NCI-H524 treated with DMSO at 0.1 percent for 48 hours (cell line): ENCODE measurements around the gene TBX5.

ENCODE experiments used
- DNase-seq: peaks from one replicate; lab custom pipeline; 2025; lab: John Stamatoyannopoulos, UW

TBX5 gene

DNA sequence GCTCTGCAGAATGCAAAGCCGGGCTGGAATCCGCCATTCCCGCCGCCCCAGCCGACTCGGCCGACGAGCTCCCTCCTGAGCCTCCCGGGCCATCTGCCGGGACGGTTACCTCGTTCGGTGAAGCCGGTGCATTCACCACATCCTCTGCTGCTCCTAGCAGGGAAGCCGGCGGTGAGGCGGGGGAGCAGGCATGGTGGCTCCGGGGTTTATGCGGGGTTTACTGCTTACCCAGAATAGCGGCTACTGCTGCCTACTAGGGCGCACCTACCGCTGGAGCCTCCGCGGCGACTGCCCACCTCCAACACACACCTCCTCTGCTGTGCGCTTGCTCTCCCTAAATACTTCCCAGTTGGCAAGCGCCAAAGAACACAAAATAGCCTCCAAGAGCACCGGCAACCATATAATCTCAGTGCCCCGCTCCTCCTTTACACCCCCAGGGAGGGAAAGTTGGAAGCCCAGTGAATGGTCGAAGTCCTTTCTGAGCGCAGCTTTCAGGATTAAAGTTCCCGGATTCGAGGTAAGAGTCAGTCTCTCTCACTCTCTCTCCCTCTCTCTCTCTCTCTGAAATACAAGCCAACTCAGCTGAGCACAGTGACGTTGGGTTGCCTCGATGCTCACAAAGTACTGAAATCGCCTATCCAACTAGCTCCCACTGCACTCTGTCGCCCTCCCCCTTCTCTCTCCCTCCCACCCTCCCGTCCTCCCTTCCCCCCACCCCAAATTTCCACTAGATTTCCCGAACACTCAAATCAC lies at the start of gene TBX5:
Gene TBX5, minus strand, starts transcription at position 626 of the 753 bp plus-strand sequence. CDS start 2,246 bp downstream, outside the sequence.
- no peak for DNase-seq

DNA sequence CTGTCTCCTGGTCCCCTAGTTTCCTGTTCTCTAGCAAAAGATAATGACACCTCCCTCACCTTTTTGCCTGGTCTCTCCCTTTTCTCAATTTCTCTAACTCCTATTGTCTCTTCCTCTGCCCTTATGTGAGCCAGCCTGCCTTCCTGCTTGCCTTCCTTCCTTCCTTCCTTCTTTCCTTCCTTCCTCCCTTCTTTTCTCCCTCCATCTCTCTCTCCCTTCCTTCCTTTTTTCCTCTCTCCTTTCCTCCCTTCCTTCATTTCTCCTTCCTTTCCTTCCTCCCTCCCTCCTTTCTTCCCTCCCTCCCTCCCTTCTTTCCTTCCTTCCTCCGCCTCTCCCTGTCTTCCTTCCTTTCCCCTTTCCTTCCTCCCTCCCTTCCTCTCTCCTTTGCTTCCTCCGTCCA lies 45.7 kb upstream of the TBX5 start:
- no peak for DNase-seq

DNA sequence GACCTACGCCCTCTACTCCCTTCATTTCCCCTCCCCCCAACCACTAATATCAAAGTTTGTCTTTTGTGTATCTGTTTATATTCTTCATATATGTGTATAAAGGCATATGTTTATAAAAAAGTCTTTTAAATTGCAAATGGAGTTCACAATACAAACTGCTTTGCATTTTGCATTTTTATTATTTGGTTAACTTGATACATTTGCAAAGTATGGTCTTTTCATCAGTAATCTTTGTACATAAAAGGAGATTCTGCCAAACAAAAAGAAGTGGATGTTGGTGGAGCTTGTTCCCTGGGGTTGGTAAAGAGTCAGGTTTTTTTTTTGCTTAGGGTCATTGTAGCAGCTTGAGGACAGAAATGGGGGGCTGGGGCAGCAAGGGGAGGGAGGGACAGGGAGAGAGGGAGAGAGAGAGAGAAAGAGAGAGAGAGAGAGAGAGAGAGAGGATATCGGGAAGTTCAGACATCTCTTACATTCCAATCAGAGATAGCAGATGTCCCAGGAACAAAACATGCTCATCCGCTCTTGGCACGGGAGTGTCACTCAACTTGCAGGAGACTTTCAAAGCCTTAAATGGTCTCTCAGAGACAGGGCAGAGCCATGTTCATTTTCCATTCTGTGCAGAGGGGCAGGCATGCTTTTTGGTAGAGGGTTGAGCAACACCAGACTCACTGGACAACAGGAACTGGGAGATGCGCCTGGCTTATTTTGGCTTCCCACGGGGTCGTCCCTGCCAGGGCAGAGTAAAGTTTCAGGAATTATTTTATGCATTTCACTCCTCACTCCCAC lies 44.8 kb upstream of the TBX5 start:
- no peak for DNase-seq

DNA sequence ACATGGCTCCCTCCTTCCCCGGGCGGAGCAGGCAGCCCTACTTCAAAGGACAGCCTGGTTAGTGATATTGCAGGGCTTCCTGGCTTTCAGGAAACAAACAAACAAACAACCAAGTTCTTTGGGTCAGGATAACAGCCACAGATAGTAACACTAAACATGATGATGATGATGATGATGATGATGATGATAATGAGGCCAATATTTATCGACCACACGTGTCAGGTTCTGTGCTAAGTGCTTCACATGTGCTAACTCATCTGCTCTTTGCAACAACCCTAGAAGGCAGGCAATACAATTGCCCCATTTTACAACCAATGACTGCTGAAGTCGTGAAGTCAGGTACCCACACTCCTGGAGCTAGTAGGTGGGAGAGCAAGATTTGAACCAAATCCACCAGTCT lies 44.1 kb upstream of the TBX5 start:
- DNase-seq = no peak

DNA sequence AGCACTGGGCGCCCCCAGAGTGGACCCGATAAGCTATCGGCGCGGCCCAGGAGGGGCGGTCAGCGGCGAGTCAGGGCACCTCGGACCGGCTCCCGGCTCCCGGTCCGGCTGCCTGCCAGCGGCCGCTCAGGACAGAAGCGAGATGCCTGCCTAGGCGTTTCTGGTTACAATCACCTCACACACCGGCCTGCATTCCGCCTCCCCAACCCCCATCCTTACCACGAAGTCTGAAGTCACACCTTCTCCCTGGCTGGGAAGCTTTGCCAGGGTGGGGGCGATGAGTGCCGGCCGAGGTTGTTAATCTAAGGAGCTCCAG lies 42.6 kb upstream of the TBX5 start:
- no peak for DNase-seq

DNA sequence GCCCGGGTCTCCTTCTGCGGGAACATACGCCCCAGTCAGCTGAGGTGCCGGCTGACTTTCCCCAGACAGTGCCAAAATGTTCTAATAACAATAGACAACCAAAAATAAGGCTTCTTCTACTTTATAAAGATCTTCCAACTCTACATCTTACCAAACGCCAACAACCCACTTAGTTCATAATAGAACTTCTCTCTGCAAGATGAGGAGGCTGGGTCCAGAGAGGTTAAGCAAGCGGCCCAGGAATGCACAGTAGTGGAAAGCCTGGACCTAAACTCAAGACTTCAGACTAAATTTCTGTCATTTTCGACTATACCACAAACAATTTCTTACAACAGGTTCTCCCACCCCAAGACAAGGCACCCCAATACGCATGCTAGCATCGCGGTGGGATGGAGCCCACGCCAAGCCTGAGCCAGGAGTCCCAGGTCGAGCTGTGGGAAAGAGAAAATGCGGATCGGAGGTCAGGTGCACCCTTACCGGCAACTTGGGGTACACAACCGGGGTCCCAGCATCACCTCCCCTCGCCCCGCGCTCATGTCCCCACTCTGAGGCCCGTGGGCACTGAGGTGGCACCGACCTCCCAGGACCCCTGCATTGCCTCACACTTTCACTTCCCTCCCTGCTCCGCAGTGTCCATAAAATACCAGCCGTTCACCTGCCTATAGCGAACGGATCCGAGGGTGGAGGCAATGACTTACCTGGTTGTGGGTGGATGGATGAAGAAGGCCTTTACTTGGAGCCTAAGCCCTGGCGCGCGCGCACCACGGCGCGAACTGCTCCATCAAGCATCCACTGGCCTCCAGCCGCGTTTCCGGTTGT lies 42.1 kb upstream of the TBX5 start:
- no peak for DNase-seq

DNA sequence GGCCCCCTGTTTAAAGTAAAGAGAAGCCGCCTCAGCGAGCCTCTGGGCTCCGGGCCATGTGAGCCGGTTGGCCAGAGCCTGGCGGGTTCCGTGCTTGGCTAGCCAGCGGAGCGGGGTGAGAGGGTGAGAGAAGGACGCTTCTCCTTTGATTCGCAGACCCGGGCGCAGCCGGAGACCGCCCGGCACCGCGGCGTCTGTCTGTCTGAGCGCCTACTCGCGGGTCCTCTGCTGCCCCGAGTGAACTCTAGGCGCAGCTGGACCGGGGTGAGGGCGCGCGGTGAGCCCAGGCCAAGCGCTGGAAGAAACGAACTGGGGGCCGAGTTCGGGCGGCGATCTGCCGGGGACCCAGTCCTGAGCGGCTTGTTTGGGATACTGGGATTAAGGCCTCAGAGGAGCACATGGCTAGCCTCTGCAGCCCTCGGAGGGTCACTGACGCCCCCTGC lies 41.4 kb upstream of the TBX5 start:
- DNase-seq = no peak

DNA sequence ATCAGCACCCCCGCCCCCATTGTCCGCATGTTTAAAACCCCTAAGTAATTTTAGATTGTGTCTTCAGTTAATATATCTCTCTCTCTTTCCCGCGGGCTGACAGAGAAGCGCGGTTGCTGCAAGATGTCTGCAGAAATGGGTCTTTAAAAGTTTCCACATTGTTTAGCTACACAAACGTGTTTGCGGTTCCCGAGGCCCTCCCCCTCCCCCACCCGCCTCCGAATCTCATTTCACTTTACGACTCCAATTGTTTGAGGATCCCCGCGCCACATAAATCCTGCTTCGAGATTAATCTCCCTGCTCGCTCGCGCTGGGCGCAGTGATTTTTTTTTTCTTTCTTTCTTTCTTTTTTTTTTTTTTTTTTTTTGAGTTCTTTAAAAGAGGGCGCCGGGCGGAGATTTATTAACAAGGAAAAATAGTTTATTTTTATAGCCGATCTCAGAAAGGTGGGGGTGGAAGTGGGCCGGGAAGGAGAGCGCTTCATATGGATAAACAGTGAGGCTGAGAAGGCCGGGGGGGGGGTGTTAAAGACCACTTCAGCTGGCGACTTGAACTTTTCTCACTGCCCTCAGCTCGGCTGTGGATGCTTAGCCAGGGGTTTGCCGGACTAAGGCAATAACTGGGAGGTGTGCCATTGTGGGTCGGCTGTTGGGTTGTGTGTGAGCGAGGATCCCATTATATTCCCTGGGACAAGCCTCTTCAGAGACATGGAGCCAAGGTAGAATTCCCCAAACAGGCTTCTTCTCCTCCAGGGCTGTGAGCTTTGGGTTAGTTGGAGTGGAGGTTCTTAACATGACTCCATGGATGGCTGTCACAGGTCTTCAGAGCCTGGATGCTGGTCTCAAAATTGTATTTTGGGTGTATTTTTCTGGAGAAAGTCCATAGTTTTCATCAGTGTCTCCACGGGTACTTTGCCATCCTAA lies 39.7 kb upstream of the TBX5 start:
- no peak for DNase-seq

DNA sequence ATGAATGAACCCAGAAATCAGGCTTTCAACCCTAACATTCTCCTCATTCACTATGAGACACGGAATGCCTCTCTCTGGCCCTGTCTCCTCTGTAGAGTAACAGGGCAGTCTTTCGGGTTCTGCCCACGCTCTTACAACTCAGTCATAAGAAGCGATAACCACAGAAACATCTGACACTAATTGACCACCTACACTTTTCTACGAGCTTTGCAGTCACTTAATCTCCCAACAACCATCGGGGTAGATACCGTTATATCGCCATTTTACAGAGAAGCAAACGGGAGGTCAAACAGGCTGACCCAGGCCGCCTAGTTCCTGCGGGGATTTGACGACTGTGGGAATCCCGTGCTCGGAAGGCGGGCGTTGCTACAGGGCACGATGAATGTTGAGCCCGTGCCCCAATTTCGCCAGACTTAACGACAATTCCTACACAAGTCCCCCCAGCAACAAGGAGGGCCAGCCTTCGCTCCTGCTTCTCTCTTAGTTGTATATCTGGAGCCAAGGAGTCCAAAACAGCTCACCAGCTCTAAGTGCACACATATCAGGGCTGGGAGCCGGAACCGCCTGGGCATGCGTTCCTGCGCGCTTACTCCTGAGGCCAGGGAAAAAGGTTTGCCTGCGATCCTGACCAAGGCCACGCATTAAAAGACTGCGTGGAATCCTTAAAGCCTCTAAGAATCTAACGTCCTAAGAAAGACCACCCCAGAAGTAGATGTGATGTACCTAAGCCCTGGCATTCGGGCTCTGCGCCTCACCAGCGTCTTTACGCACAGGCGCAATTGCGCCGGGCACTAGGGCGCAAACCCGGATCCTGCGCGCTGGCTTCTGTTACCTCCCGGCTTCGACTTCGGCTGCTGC lies 38.7 kb upstream of the TBX5 start:
- DNase-seq = no peak

DNA sequence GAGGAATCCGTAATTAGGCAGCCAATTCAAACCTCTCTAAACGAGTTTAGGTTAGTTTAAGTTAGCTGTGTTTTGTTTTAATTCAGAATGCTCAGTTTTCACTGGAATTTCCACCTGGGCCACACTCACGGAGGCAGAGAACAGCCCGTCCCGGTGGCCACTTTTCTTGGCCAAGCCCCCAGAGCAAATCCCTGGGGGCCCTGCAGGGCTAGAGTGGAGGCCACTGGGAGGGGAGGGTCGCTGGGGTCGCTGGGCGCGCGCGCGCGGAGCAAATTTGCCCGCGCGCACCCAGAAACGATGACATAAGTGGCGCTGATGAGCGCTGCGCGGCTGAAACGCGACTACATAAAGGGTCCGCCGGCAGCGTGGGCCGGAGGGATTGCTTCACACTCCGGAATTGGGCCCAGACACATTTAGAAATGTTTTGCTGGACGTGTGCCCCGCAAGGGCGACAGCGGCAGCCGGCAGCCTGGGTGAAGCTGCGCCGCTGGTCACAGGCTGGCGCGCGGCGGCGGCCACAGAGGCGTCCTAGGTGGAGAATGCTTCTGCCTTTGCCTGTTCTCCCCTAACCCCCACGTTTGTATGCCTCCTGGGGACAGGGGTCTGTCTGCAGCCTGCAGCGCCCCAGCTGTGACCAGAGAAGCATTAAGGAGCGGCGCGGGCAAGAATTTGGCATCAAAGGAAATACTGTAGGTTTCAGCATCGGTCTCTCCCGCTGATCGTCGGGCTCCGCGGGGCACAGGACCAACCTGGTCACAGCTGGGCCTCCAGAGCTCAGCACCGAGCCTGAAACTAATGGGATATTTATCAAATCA lies 37.9 kb upstream of the TBX5 start:
- DNase-seq = no peak

DNA sequence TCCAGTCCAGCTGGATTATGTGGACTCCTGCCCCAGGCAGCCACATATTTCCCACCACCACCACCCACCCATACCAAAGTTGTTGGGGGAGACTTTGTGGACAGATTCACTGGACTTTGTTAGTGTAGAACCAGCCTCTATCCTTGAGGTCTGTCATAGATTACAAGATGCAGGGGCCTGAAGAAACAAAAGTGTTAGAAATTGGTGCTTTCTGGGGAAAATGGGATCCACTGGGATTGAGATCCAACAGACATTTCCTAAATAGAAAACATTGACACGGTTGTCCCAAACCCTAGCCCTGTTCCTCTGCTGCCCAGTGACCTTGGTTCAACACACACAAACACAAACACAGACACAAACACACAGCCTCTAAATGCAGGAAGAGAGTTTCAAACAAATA lies 36.6 kb upstream of the TBX5 start:
- no peak for DNase-seq

DNA sequence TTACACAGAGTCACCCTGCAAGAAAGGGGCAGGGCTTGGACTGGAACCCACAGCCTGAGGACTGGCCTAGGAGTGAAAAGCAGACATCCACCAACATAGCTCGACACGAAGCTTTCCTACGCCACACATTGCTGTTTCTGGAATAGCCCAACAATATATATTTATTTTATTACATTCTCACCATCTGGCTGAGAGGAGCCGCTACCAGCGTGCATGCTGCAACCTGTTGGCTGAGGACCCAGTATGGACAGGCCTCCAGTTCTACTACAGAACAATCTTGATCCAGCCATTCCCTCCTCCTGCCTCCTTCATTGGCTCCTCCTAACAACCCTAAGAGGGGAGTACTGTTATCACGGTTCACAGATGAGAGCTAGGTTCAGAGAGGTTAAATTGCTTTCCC lies 35.6 kb upstream of the TBX5 start:
- DNase-seq = no peak

DNA sequence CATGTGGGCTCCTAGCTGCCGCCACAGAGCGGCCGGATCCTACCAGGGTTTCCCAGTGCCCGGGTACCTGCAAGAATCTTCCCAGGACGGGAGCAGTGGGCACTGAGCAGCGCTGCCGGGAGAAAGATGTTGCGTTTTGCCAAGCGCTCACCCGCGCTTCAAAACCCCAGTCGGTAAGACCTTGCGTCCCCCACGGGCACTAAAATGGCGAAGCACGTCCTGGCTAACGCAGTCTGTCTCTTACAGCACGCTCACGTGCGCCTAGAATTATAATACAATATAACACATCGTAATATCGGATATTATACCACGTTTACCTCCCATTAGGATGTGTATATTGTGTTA lies 35.1 kb upstream of the TBX5 start:
- no peak for DNase-seq

DNA sequence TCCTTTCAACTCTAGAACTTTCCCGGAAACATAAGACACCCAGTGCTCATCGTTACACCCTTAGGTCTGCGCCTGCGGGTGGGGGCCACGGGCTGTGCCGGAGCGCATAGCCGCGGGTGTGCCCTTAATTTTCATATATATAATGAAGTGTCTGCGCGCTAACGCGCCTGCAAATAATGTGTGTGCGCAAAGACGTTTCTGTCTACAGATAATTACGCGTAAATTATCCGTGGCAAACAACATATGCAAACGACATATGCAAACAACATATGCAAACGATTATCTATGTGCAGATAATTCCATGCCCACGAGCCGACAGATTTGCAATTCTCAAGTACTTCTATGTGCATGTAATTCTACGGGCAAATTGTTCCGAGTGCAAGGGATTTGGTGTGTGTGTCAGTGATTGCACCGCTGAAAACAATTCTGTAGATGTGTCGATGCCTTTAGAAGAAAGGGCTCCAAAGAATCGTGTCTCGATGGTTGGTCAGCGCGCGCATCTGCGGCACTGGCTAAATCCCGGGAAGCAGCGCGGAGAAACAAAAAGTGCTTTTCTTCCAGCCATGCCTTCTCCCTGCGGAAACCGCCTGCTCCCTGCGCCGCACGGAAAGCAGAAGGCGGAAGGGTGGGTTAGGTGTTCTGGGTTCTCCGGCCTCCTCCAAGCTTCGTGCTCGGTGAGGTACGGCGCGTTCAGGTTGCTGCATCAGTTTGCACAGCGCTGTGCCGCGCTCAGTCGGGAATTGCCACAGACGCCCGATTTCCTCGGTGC lies 34.5 kb upstream of the TBX5 start:
- no peak for DNase-seq

DNA sequence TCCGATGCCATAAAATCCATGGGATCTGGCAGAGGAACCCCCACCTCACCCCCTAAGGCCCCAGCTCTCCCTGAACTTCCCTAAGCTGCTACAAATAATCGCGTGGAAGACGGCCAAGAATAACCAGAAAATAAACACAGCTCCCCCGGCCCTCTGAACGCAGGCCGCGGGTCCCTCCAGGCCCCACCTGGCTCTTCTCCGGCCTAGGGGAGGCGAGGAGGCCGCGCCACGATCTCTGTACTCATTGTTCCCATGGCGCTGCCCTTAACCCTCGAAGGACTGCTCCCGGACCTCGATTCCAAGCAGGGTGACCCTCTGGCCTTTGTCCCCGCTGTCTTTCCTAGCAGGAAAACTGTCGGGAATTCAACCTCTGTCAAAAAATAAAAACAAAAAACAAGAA lies 33.9 kb upstream of the TBX5 start:
- no peak for DNase-seq

DNA sequence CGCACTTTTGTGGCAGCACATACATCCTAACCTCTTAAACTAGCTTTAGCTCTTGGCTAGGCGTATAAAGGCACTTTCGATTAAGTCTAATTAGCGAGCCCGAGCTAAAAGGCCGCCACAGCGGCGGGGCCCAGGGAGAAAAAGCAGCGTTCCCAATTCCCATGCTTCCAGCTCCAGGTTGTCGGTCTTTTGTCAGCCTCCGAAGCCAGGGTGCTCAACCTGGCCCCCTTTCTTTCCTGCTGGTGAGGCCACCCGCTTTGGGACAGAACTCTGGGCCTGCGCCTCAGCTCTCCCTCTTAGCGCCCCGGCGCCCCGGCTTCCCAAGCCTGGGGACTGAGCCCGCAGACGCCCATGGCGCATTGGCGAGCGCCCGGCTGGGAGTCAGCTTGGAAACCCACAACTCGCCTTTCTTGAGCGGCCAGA lies 33.3 kb upstream of the TBX5 start:
- DNase-seq = no peak

DNA sequence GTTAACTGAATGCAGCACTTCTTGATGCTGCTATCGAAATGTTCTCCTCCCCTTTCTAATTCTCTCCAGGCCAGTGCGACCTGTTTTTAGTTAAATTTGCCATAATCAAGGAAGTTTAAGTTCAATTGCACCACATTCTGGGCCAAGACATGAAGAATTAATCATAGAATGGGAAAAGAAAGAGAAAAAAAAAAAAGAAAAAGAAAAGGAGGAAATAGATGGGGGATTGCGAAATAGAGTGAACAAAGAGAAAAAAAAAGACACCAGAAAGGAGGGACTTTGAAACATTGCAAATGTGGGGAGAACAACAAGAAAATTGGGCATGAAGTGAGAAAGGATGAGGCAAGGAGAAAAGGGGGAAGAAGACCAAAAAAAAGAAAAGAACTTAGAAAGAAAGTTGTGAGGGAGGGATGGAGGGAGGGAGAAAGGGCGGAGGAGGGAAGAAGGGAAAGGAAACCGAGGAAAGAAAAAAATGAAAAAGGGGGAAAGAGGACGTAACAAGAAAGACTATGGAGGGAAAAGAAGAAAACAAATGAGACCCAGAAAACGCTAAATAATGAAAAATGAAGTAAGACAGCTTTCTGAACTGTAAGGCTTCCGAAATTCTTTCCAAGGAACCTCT lies 32.8 kb upstream of the TBX5 start:
- no peak for DNase-seq

DNA sequence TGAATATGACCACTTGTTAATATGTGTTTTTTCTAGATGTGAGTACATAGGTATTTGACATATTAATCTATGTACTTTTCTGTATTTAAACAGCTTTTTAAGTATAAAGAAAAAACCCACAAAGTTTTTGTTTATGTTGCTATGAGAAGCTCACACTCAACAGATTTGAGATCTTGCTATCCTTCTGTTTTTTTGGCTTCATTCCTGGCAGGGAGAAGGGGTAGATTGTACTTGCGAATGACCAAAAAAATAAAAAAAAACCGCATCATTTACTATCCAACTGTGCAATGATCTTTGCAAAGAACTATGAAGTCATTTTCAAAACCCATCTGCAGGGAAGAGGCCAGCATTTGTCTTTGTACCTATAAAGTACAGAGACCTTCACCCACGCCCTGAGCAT lies 28.4 kb upstream of the TBX5 start:
- DNase-seq = no peak

DNA sequence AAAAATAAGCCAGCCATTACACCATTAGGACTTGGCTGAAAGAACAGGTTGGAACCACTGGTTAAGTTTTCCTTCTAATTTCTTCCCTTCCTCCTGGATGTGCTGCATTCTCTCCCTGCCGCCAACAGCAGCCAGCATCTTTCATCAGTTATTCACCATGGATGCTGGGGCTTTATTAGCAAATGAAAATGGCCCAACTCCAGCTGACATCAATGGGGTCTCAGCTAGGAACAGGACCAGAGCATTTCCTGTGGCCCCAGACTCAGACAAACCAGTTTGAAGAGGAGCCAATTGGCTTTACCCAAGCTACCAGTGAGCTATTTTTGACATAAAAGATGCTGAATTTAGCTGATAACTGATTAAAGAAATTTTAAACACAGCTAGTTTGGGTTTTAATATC lies 26.0 kb upstream of the TBX5 start:
- no peak for DNase-seq
